ENCODE data around the gene UBA52. TPM values are rescaled to one million over a fixed set of nuclear protein-coding genes. Genes with fewer than 3 reads are reported as not detected.
"Not testable (repeated sequence)": the region's sequence is repeated elsewhere in the genome, so short reads cannot be mapped to it uniquely, and the experiment has no call there.

UBA52 gene
- total RNA-seq, 4 donors from 2014 or later: 371 to 644 (median 574) TPM

DNA sequence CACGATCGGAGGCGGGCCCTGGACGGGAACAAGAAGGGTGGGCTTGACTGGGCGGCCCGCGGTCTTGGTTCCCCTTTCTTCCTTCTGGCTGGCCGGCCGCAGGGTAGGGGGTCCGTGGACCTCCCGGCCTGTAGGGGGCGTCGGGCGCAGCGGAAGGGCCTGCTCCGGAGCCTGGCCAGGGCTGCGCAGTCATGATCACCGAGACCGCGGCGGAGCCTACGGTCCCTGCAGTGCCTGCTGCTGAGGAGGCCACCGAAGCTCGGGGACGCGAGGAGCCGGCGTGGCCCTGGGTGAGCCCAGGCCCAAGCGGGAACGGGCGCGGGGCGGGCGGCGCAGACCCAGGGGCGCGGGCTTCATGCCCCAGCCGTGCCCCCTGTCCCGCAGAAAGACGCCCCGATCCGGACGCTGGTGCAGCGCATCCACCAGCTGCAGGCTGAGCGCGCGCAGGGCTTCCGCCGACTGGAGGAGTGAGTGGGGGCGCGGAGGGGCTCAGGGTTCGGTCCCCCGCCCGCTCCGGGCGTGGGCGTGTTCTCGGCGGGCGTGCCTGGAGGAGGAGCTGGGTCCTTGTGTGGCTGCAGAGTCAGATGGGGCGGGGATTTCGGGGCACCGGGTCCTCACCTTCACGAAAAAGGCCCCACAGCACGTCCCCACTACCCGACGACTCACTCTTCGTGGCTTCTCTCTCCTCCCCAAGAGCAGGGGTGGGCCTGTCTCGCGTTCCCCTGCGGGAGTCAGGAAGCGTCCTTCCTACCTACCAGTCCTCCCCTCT, 17.1 kb downstream of the UBA52 start, which contains the start of gene REX1BD:
Gene REX1BD, plus strand, starts transcription at position 188 of the 769 bp plus-strand sequence. Its CDS starts 4 bp downstream, at position 192.
- Histone ChIP-seq H3K9me3 (no peaks in the 10 kb centered on the region), H3K27me3 (no peaks in the 10 kb centered on the region), H3K27ac (peak within 1 kb of the TSS; percentile 41 to 88 (median 84)), H3K4me3 (peak within 1 kb of the TSS; percentile 77 to 91), H3K4me1 (peaks cover 0 to 42% (median 13%) of the 10 kb centered on the region in 3 donors), H3K36me3 (peaks cover 0 to 16% of the 10 kb centered on the region in 2 donors)
- 0% methylated on average over 4 of the region's 72 CpGs; no CpG with 5 or more reads in 1 of the 2 donors for WGBS, 2 donors (ENCODE audit: low coverage in 1 of 2)
- TF ChIP-seq POLR2AphosphoS5 (IDR thresholded peaks at IDR 0.05): peak; percentile 26
- TF ChIP-seq, protein P1, sequence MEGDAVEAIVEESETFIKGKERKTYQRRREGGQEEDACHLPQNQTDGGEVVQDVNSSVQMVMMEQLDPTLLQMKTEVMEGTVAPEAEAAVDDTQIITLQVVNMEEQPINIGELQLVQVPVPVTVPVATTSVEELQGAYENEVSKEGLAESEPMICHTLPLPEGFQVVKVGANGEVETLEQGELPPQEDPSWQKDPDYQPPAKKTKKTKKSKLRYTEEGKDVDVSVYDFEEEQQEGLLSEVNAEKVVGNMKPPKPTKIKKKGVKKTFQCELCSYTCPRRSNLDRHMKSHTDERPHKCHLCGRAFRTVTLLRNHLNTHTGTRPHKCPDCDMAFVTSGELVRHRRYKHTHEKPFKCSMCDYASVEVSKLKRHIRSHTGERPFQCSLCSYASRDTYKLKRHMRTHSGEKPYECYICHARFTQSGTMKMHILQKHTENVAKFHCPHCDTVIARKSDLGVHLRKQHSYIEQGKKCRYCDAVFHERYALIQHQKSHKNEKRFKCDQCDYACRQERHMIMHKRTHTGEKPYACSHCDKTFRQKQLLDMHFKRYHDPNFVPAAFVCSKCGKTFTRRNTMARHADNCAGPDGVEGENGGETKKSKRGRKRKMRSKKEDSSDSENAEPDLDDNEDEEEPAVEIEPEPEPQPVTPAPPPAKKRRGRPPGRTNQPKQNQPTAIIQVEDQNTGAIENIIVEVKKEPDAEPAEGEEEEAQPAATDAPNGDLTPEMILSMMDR (IDR thresholded peaks at IDR 0.05): peak; percentile 80 to 93 (median 88)
- peak; percentile 28 to 55 for TF ChIP-seq POLR2A (IDR thresholded peaks at IDR 0.05)
- TF ChIP-seq EP300 (IDR thresholded peaks at IDR 0.05): no peak
- ATAC-seq: peak; percentile 90

DNA sequence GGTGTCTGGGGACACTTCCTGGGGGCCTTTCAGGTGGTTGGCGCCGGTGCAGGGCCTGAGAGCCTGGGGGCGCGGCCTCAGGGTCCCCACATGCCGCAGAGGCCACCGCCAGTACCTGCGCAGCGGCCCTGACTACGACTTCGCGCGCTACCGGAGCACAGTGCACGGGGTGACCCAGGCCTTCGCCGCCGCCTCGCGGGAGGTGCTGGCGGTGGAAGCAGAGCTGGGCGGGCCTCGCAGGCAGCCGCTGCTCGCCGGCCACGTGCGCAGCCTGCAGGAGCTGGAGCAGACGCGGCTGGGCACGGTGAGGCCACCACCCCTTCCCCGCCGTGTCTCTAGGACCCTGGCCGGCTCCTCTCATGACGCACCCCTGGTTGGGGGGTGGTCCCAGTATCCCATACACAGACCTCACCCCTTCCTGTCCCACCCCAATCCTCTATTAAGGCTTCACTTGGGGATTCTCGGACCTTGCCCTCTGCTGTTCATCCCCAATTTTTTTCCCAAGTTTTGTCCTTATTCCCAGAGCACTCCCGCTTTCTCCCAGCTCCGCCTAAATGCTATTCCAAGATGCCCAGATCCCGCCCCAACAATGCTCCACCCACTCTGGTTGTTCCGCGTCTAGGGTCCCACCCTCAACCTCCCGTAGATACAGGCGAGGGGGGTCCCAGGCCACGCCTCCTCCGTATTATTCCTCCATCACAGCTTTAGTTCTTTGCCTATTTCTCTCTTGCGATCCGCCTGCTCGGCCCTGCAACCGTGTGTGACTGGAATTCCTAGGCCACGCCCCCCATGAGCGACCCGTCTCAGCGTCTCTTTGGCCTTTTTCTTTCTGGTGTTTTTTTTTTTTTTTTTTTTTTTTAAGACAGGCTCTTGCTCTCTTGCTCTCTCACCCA, 18.0 kb downstream of the UBA52 start:
- Histone ChIP-seq H3K4me3 (peak overlapping the region; percentile 77 to 91), H3K27ac (peak overlapping the region; percentile 41 to 88 (median 84)), H3K36me3 (peaks cover 0 to 16% of the 10 kb centered on the region in 2 donors), H3K4me1 (peaks cover 0 to 50% (median 19%) of the 10 kb centered on the region in 3 donors), H3K9me3 (no peaks in the 10 kb centered on the region), H3K27me3 (no peaks in the 10 kb centered on the region)
- peak; percentile 58 for ATAC-seq
- 16 to 27% methylated on average over 17 to 27 of the region's 52 CpGs for WGBS, 2 donors (ENCODE audit: low coverage in 1 of 2)
- TF ChIP-seq POLR2A (IDR thresholded peaks at IDR 0.05) (no peak), POLR2AphosphoS5 (IDR thresholded peaks at IDR 0.05) (no peak), EP300 (IDR thresholded peaks at IDR 0.05) (no peak)
- TF ChIP-seq, protein P1 (IDR thresholded peaks at IDR 0.05): peak in 3 of 4 experiments; percentile 33 to 59 (median 43)

DNA sequence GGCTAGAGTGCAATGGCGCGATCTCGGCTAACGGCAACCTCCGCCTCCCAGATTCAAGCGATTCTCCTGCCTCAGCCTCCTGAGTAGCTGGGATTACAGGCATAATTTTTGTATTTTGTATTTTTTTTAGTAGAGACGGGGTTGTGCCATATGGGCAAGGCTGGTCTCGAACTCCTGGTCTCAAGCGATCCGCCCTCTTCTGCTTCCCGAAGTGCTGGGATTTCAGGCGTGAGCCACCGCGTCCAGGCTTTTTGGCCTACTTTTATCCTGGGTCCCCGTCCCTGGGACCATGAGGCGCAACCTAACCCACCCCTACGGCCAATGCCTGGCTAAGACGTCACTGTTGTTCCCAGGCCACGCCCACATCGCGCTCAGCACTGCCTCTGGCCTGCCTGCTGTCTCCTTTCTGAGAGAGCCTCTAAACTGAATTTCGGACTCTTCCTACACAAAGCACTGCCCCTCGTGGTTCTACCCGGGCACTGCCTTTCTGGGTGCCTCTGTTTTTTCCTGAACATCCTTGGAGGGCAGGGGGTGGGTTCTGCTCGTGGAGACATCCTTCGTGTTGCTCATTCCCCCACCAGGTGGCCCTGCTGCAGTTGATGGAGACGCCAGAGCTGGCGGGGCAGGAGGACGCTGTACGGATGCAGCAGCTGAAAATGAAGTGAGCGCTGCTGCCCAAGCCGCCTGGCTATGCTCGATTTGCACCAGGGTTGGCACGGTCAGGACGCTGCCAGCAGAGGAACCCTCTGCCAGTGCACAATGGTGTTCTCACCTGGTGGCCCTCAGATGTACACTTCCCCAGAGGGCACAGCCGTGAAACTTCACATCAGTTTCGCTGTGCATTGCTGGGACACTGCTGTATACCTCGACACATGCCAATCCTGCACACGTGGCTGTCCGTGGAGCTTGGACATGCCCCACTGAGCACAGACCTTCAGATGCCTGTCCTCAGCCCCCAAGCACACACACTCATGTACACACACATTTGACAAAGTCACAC, 18.9 kb downstream of the UBA52 start:
- Histone ChIP-seq H3K27me3 (no peaks in the 10 kb centered on the region), H3K4me1 (peaks cover 2 to 59% (median 26%) of the 10 kb centered on the region in 3 donors), H3K36me3 (peaks cover 0 to 16% of the 10 kb centered on the region in 2 donors), H3K9me3 (no peaks in the 10 kb centered on the region), H3K27ac (peak overlapping the region in 2 of 4 donors; percentile 12 to 83), H3K4me3 (no peak overlapping the region)
- 37 to 68% methylated on average over 6 to 19 of the region's 40 CpGs for WGBS, 2 donors (ENCODE audit: low coverage in 1 of 2)
- TF ChIP-seq, protein P1 (IDR thresholded peaks at IDR 0.05): peak in 2 of 4 experiments; percentile 7 to 11
- no peak for TF ChIP-seq EP300 (IDR thresholded peaks at IDR 0.05)
- ATAC-seq: no peak

DNA sequence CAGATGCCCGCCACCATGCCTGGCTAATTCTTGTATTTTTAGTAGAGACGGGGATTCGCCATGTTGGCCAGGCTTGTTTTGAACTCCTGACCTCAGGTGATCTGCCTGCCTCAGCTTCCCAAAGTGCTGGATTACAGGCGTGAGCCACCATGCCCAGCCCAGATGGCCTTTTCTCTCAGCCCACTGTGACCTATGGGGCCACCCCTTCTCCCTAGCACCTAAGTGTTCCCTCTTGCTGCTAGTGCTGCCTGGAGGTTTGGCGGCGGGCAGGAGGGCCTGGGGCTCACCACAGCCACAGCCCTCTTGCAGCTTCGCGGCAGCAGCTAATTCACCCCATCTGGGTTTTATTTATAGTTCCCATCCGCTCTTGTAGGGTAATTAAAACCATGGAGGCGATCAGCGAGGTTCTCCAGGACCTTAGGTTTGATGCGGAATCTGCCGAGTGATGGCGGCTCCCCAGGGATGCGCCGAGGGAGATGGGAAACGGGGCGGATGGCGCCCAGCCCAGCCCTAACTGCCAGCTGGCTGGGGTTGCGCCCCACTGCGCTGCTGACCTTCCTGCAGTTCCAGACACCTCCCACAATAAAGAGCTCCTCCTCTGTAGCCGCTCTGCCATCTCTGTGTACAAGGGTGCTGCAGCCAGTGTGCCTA, 20.2 kb downstream of the UBA52 start:
- Histone ChIP-seq H3K4me1 (peaks cover 2 to 59% (median 26%) of the 10 kb centered on the region in 3 donors), H3K27me3 (no peaks in the 10 kb centered on the region), H3K27ac (no peak overlapping the region), H3K4me3 (no peak overlapping the region), H3K9me3 (no peaks in the 10 kb centered on the region), H3K36me3 (peaks cover 0 to 16% of the 10 kb centered on the region in 2 donors)
- ATAC-seq: no peak
- TF ChIP-seq, protein P1 (IDR thresholded peaks at IDR 0.05): no peak
- TF ChIP-seq EP300 (IDR thresholded peaks at IDR 0.05) (no peak), POLR2A (IDR thresholded peaks at IDR 0.05) (no peak), POLR2AphosphoS5 (IDR thresholded peaks at IDR 0.05) (no peak)
- 90 to 94% methylated on average over 6 of the region's 22 CpGs for WGBS, 2 donors (ENCODE audit: low coverage in 1 of 2)

DNA sequence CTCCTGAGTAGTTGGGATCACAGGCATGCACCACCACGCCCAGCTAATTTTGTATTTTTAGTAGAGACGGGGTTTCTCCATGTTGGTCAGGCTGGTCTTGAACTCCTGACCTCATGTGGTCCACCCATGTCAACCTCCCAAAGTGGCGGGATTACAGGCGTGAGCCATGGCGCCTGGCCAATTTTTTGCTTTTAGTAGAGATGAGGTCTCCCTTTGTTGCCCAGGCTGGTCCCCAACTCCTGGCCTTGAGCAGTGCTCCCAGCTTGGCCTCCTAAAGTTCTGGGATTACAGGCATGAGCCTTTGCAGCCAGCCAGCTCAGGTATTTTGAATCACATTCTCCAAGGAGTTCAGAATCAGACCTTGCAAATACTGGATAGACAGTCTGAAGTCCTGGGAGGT, 21.1 kb downstream of the UBA52 start:
- not testable (repeated sequence) for H3K4me3 ChIP-seq, H3K9me3 ChIP-seq, ATAC-seq, H3K27ac ChIP-seq, H3K27me3 ChIP-seq
- peaks cover 0 to 16% of the 10 kb centered on the region in 2 donors for H3K36me3 ChIP-seq
- H3K4me1 ChIP-seq: peaks cover 2 to 56% (median 26%) of the 10 kb centered on the region in 3 donors
- 85% methylated on average over 4 of the region's 5 CpGs; no CpG with 5 or more reads in 1 of the 2 donors for WGBS, 2 donors (ENCODE audit: low coverage in 1 of 2)

Measured in gastroesophageal sphincter (tissue), 4 donors.